GM19043 (cell line): ENCODE measurements around the gene RERE.
A peak's percentile ranks its signal among the peaks of the same experiment; 100 is the strongest.

ENCODE experiments used
- ATAC-seq: cut with Tn5 transposase; IDR thresholded peaks from one replicate; pipeline ENCODE4 v1.9.1; 2021; ENCODE audit warnings: low read depth; ENCODE audit not compliant: unreplicated experiment

The RERE gene

GRCh38 chr1:8560611-8561544 lies 256.6 kb downstream of the RERE start:
- ATAC-seq = no peak

- no peak for ATAC-seq
These were observed 257.4 kb downstream of the RERE start for GRCh38 chr1:8560035-8560434.

GRCh38 chr1:8555582-8555981 lies 261.9 kb downstream of the RERE start:
- ATAC-seq = no peak

DNA sequence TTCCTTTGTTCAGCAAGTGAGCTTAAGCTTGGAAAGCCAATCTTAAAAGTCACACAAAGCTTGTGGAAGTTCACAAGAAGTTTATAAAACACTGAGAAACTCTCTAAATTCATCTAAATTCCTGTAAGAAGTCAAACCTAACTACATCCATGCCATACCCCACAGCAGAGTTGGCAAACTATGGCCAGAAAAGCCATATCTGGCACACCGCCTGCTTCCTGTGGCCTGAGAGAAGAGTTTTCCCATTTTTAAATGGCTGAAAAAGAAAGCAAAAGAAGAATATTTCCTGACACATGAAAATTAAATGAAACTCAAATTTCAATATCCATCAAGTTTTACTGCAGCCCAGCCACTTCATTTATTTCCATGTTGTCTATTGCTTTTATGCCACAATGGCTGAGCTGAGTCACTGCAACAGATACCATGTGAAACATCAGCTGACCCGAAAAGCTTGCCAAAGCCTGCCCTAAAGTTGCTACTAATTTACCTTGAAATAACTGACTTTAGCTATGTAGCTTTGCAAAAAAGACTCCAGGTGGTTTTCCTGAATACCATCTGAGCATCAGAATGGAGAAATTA lies 262.4 kb downstream of the RERE start:
- ATAC-seq = no peak

GRCh38 chr1:8552820-8553397 lies 264.5 kb downstream of the RERE start:
- no peak for ATAC-seq

- no peak for ATAC-seq
These were observed 265.6 kb downstream of the RERE start for GRCh38 chr1:8551613-8552489.

- ATAC-seq = no peak
These were observed 266.4 kb downstream of the RERE start for GRCh38 chr1:8551057-8551456.

GRCh38 chr1:8547791-8548190 lies 269.6 kb downstream of the RERE start:
- no peak for ATAC-seq

DNA sequence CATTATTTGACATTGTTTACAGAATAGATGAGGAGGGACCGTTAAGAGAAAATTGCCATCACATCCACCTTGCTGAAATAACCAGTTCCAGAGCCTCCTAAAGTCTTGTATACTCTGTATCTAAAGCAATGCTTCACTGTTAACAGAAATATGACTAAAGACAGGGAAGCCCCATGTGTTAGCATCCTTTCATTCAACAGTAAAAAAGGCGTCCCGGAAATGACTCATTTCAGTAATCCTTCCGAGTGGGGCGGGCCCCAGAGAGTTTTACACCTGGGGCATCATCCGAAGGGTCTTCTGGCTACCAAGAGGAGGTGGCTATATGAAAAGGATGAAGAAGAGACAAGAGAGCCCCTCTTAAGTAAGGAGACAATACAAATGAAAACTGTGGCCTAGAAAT lies 272.4 kb downstream of the RERE start:
- no peak for ATAC-seq

DNA sequence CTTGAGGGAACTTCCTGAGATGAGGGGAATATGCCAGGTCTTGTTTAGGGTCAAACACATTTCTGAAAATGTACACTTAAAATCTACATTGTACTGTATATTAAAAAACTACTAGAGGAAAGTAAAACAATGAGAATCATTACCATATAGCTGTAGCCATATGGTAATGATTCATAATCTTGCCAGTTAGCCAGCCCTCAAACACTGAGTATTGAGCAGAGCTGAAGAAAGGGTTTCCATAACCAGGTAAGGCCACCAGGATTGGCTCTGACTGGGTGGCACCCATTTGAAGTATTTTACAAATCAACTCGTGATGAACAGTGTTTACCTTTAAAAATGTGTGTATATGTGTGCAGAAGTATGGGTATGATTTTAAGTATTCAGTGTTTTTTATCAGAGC lies 272.8 kb downstream of the RERE start:
- ATAC-seq = no peak

GRCh38 chr1:8543965-8544364 lies 273.5 kb downstream of the RERE start:
- ATAC-seq = no peak

DNA sequence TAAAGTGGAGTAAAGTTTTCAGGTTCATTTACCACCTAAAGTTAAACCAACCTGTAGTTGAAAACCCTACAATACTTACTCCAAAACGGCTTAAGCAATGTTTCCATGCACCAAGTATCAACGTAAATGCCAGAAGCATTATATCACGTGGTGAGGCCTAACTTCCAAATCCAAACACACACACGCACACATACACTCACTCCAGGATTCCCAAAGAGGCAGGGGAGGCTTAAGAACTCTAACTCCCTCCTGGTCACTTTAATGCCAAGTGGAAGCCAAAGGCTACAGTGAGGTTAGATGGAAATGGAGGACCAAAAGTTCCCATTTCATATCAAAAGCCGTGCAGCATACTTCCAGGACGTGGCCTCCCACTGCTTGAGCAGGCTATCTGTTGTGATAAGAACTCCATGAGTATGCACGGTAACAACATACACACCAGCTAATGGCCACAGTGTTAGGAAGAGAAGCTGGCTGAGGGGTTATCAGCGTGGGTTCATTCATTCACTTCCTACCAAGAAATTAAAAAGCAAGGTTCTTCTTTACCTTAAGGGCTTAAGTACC lies 275.4 kb downstream of the RERE start:
- ATAC-seq = no peak

DNA sequence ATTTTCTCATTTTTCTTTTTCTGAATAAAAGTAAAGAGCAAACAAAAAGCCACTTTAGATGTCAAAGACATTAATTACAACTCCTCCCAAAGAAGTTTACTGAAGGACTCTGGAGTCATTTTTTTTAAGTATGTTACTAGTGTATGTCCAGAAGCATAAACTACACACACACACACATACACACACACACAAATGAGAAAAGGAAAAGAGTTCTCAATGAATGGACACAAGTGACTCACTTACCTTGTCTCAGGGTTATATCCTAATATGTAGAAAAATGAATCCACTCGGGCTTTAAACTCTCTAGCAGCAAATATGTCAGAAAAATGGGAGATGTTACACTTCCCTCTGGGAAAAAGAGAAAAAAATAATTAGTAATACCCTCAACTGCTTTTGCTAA lies 276.5 kb downstream of the RERE start:
- no peak for ATAC-seq

GRCh38 chr1:8540261-8540941 lies 277.0 kb downstream of the RERE start:
- ATAC-seq = no peak

- no peak for ATAC-seq
These were observed 277.8 kb downstream of the RERE start for GRCh38 chr1:8539683-8540082.

GRCh38 chr1:8538502-8538901 lies 278.9 kb downstream of the RERE start:
- no peak for ATAC-seq

GRCh38 chr1:8537991-8538390 lies 279.4 kb downstream of the RERE start:
- ATAC-seq = no peak

GRCh38 chr1:8536515-8536914 lies 280.9 kb downstream of the RERE start:
- no peak for ATAC-seq

DNA sequence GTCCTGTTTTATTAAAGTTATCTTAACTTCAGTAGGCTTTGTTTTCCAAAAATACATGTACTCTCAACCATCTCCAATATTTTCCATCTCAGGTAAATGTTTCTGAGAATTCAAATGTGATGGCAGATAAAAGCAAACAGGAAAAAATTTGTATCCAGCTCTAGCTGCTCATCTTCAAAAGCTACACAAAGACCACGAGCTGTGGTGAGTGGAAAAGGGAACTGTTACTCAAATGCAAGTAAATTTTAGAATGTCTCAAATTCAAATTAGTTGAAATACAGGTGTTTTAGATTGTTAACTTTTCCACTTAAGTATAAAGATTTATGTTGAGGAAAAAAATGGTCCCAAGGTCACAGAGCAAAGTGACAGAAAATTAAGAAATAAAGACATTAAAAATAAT lies 283.5 kb downstream of the RERE start:
- ATAC-seq = no peak

GRCh38 chr1:8533124-8533523 lies 284.3 kb downstream of the RERE start:
- peak; percentile 64 for ATAC-seq
